Keratinocyte (primary cell): Measurements from ENCODE around the gene PPTC7. TPM values are rescaled to one million over a fixed set of nuclear protein-coding genes. Genes with fewer than 3 reads are reported as not detected.
"Not testable (repeated sequence)": the region's sequence is repeated elsewhere in the genome, so short reads cannot be mapped to it uniquely, and the experiment has no call there.

ENCODE experiments used
- DNase-seq: peaks from one replicate; pipeline ENCODE4 v3.0.0-alpha.2; 2011; ENCODE audit warnings: low read depth, missing footprints, low spot score
- FAIRE-seq: peaks from 2 replicates; lab custom pipeline; 2011; peaks lifted over from hg19 to GRCh38; lab: Jason Lieb, UNC
- H2AFZ ChIP-seq: 2 replicates; pipeline ENCODE4 v1.6.0; 2012; ENCODE audit warnings: low read length, control low read depth, inconsistent platforms; ENCODE audit not compliant: control insufficient read depth
- H3K27ac ChIP-seq: 2 replicates; pipeline ENCODE4 v1.5.1; 2011; ENCODE audit warnings: low read length; ENCODE audit not compliant: control insufficient read depth, insufficient read depth
- H3K27me3 ChIP-seq: 3 replicates; pipeline ENCODE4 v1.6.0; 2011; ENCODE audit warnings: low read length; ENCODE audit not compliant: control insufficient read depth, insufficient read depth; ENCODE audit errors: extremely low read depth
- H3K36me3 ChIP-seq, 2 experiments: 2 replicates in 1 of 2; 3 replicates in 1 of 2; pipeline ENCODE4 v1.5.1; 2011; ENCODE audit warnings: low read length in 2 of 2, mild to moderate bottlenecking in 1 of 2; ENCODE audit not compliant: control insufficient read depth in 2 of 2, insufficient read depth in 2 of 2; ENCODE audit errors: extremely low read depth in 1 of 2
- H3K4me1 ChIP-seq: 3 replicates; pipeline ENCODE4 v1.5.1; 2011; ENCODE audit warnings: low read length; ENCODE audit not compliant: control insufficient read depth, insufficient read depth; ENCODE audit errors: extremely low read depth
- H3K4me2 ChIP-seq: 3 replicates; pipeline ENCODE4 v1.6.0; 2011; ENCODE audit warnings: low read depth, low read length; ENCODE audit not compliant: control insufficient read depth, insufficient read depth; ENCODE audit errors: extremely low read depth
- H3K4me3 ChIP-seq, 3 experiments: fragments of 200-600 bp in 1 of 3; sonication (generic) in 1 of 3; 2 replicates in 2 of 3; 3 replicates in 1 of 3; pipeline ENCODE4 v1.5.1; 2011 to 2016; ENCODE audit warnings: low read length in 3 of 3, mild to moderate bottlenecking in 3 of 3, control low read depth in 2 of 3, inconsistent platforms in 1 of 3, low read depth in 1 of 3, mixed read lengths in 1 of 3, mixed run types in 1 of 3, moderate library complexity in 1 of 3; ENCODE audit not compliant: control insufficient read depth in 2 of 3, insufficient read depth in 2 of 3; ENCODE audit errors: extremely low read depth in 1 of 3
- H3K79me2 ChIP-seq: 2 replicates; pipeline ENCODE4 v1.6.0; 2012; ENCODE audit warnings: low read length; ENCODE audit not compliant: control insufficient read depth, insufficient read depth
- H3K9ac ChIP-seq: 3 replicates; pipeline ENCODE4 v1.6.0; 2011; ENCODE audit warnings: low read length; ENCODE audit not compliant: control insufficient read depth, insufficient read depth; ENCODE audit errors: extremely low read depth
- H3K9me1 ChIP-seq: 3 replicates; pipeline ENCODE4 v1.6.0; 2011; ENCODE audit warnings: low read length; ENCODE audit not compliant: control insufficient read depth, insufficient read depth; ENCODE audit errors: extremely low read depth
- H3K9me3 ChIP-seq: 2 replicates; pipeline ENCODE4 v1.5.1; 2012; ENCODE audit warnings: low read depth, low read length; ENCODE audit not compliant: control insufficient read depth
- H4K20me1 ChIP-seq: 3 replicates; pipeline ENCODE4 v1.6.0; 2011; ENCODE audit warnings: low read length; ENCODE audit not compliant: control insufficient read depth, insufficient read depth; ENCODE audit errors: extremely low read depth
- EZH2 ChIP-seq: IDR thresholded peaks from one replicate; pipeline ENCODE4 v1.6.1; 2012; ENCODE audit warnings: inconsistent platforms, mild to moderate bottlenecking, low read length, moderate library complexity
- dilution Hi-C: fragments of 300-500 bp; cut with MboI; formaldehyde crosslinking; loops from one replicate; pipeline ENCODE4 v1.7.0; 2020; ENCODE audit warnings: low sequenced_read_pairs; ENCODE audit not compliant: extremely low pct_ligation_motif_present
- polyA plus RNA-seq, 5 experiments: library from polyadenylated mRNA; depleted of rRNA in 3 of 5; stranded (reverse) in 3 of 5; stranded (forward) in 1 of 5; unstranded in 1 of 5; fragments of >200 nt; gene quantifications; 1 replicate in 1 of 5; 2 replicates in 3 of 5; 3 replicates in 1 of 5; pipeline versions ENCODE4 v1.2.1 to v1.2.3, GENCODE V29; 2011 to 2012; ENCODE audit warnings: missing spikeins in 2 of 5, low read depth in 1 of 5, low replicate concordance in 1 of 5
- TF ChIP-seq, protein P1 (sequence below), 3 experiments: IDR thresholded peaks in 1 of 3; conservative IDR thresholded peaks in 1 of 3; optimal IDR thresholded peaks in 1 of 3; 2 replicates in 2 of 3; 3 replicates in 1 of 3; pipeline versions ENCODE3 to v1.5.1; 2011; ENCODE audit warnings: low read length in 3 of 3, mild to moderate bottlenecking in 3 of 3, moderate library complexity in 2 of 3, control low read depth in 1 of 3, inconsistent platforms in 1 of 3; ENCODE audit not compliant: insufficient read depth in 2 of 3; ENCODE audit errors: extremely low read depth in 1 of 3

The PPTC7 gene
- polyA plus RNA-seq, 1 donor (not counting 4 experiments of a cell fraction or from before 2014, with no cell fraction given), result 35.9 TPM

DNA sequence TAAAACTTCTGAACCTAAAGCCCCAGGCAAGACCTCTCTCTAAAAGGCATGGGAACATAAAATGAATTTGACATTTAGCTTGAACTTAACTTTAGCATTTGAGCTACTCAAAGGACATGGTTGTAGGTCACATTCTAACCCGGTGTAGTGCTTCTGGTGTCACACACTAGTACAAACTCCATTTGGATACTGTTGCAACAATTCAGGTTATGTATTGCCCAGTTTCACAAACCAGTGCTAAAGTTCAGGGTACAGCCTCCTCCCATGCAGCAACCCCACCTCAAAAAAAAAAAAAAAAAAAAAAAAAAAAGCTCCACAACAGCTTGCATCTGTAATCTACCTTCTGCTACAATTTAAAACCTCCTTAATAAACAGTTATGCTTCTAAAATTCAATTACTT is 7.8 kb downstream of the PPTC7 start:
- no peak overlapping the region for H2AFZ ChIP-seq
- TF ChIP-seq, protein P1, sequence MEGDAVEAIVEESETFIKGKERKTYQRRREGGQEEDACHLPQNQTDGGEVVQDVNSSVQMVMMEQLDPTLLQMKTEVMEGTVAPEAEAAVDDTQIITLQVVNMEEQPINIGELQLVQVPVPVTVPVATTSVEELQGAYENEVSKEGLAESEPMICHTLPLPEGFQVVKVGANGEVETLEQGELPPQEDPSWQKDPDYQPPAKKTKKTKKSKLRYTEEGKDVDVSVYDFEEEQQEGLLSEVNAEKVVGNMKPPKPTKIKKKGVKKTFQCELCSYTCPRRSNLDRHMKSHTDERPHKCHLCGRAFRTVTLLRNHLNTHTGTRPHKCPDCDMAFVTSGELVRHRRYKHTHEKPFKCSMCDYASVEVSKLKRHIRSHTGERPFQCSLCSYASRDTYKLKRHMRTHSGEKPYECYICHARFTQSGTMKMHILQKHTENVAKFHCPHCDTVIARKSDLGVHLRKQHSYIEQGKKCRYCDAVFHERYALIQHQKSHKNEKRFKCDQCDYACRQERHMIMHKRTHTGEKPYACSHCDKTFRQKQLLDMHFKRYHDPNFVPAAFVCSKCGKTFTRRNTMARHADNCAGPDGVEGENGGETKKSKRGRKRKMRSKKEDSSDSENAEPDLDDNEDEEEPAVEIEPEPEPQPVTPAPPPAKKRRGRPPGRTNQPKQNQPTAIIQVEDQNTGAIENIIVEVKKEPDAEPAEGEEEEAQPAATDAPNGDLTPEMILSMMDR (optimal IDR thresholded peaks at IDR 0.05 in 1 of 3, IDR thresholded peaks at IDR 0.05 in 1 of 3, conservative IDR thresholded peaks at IDR 0.05 in 1 of 3; ENCODE audit: extremely low read depth in 1 of 3, insufficient read depth in 2 of 3, low read length in 3 of 3), result no peak
- no peak for TF ChIP-seq EZH2
- H3K27ac ChIP-seq, result peak overlapping the region; percentile 36
- H4K20me1 ChIP-seq, result no peaks in the 10 kb centered on the region
- FAIRE-seq (no peak), DNase-seq (no peak)
- H3K9me1 ChIP-seq, result no peaks in the 10 kb centered on the region
- H3K36me3 ChIP-seq, result no peaks in the 10 kb centered on the region
- peaks cover 78% of the 10 kb centered on the region for H3K79me2 ChIP-seq
- peaks cover 46% of the 10 kb centered on the region for H3K4me1 ChIP-seq
- dilution Hi-C loops, result no loop called here
- peak overlapping the region; percentile 37 for H3K4me2 ChIP-seq
- H3K27me3 ChIP-seq, result no peaks in the 10 kb centered on the region
- no peak overlapping the region for H3K9ac ChIP-seq
- H3K4me3 ChIP-seq, result no peak overlapping the region
- peaks cover 1% of the 10 kb centered on the region for H3K9me3 ChIP-seq

DNA sequence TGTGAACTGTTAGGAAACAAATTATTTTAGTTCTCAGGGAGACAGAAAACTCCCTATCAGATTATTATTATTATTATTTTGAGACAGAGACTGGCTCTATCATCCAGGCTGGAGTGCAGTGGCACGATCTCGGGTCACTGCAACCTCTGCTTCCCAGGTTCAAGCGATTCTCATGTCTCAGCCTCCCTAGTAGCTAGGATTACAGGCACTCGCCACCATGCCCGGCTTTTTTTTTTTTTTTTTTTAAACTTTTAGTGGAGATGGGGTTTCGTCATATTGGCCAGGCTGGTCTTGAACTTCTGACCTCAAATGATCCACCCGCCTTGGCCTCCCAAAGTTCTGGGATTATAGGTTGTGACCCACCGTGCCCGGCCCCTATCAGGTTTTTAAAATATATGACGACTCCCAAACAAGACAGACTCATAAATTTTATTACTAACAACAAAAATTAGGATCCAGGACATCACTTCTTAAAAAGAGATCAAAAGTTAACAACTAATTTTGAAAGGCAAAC is 8.3 kb downstream of the PPTC7 start:
- Histone ChIP-seq H3K27ac (peak overlapping the region; percentile 1), H3K4me1 (peaks cover 42% of the 10 kb centered on the region), H3K79me2 (peaks cover 74% of the 10 kb centered on the region)
- dilution Hi-C loops, H4K20me1 ChIP-seq, H3K4me3 ChIP-seq, H3K9me3 ChIP-seq, H3K36me3 ChIP-seq, H2AFZ ChIP-seq, FAIRE-seq, DNase-seq, H3K9ac ChIP-seq, H3K9me1 ChIP-seq, H3K4me2 ChIP-seq, H3K27me3 ChIP-seq: not testable (repeated sequence)

DNA sequence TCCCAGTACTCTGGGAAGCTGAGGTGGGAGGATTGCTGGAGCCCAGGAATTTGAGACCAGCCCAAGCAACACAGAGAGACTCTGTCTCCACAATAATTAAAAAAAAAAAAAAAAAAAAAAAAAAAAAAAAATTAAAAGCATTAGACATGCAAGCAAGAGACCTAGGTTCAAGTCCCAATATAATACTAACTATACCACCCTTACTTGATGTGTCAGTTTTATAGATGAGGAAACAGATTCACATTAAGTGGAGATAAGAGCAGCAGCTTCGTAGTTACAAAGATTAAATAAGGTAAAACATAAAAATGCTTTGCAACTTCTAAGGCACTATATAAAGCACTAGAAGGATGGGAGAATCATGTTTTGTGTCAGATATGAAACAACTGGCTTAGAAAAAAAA is 9.1 kb downstream of the PPTC7 start:
- no peak for FAIRE-seq
- H3K4me2 ChIP-seq, result no peak overlapping the region

More for the DNA sequence above, 9.1 kb downstream of the PPTC7 start:
- Histone ChIP-seq H3K36me3 (no peaks in the 10 kb centered on the region), H3K9ac (no peak overlapping the region), H2AFZ (no peak overlapping the region), H4K20me1 (no peaks in the 10 kb centered on the region), H3K4me1 (peaks cover 39% of the 10 kb centered on the region), H3K9me3 (peaks cover 1% of the 10 kb centered on the region), H3K79me2 (peaks cover 74% of the 10 kb centered on the region), H3K27me3 (no peaks in the 10 kb centered on the region), H3K27ac (peak overlapping the region; percentile 1), H3K9me1 (no peaks in the 10 kb centered on the region), H3K4me3 (no peak overlapping the region)
- dilution Hi-C loops, result no loop called here
- DNase-seq, result no peak
- TF ChIP-seq EZH2, result no peak
- TF ChIP-seq, protein P1 (optimal IDR thresholded peaks at IDR 0.05 in 1 of 3, IDR thresholded peaks at IDR 0.05 in 1 of 3, conservative IDR thresholded peaks at IDR 0.05 in 1 of 3; ENCODE audit: extremely low read depth in 1 of 3, insufficient read depth in 2 of 3, low read length in 3 of 3), result no peak
